HL-60/S4 (cell line): ENCODE results near the gene PRRT1B.
"Not testable (repeated sequence)": the region's sequence is repeated elsewhere in the genome, so short reads cannot be mapped to it uniquely, and the experiment has no call there.

ENCODE experiments used
- in situ Hi-C: fragments of 300-500 bp; cut with MboI; formaldehyde crosslinking; loops from 2 replicates; pipeline ENCODE4 v1.14.3; 2022; ENCODE audit warnings: low sequenced_read_pairs

The PRRT1B gene

DNA sequence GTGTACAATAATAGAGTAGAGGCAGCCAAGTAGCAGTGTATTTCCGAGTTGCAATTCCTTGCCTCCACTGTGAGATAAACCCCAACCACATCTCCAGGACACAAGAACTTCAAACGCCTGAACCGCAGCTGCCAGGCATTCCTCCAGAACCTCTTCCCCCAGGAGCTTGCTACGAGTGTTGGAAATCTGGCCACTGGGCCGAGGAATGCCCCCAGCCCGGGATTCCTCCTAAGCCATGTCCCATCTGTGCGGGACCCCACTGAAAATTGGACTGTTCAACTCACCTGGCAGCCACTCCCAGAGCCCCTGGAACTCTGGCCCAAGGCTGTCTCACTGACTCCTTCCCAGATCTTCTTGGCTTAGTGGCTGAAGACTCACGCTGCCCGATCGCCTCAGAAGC lies 3.9 kb downstream of the PRRT1B start:
- in situ Hi-C loops = not testable (repeated sequence)

GRCh38 chr9:131550465-131550864 lies 5.1 kb downstream of the PRRT1B start:
- in situ Hi-C loops = not testable (repeated sequence)

DNA sequence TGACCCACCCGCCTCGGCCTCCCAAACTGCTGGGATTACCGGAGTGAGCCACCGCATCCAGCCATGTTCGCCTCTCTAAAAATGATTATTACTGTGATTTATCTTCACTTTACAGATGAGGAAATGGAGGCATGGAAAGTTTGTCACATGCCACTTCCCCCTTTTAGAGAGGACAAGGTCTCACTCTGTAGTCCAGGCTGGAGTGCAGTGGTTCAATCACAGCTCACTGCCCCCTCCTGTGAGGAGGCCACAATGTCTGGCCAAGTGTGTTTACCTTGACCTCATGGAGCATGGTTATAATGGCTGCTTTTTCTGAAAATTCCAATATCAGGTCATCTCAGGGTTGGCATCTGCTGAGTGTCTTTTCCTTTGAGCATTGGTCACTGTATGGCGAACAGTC lies 6.7 kb downstream of the PRRT1B start:
- in situ Hi-C loops = no loop called here

DNA sequence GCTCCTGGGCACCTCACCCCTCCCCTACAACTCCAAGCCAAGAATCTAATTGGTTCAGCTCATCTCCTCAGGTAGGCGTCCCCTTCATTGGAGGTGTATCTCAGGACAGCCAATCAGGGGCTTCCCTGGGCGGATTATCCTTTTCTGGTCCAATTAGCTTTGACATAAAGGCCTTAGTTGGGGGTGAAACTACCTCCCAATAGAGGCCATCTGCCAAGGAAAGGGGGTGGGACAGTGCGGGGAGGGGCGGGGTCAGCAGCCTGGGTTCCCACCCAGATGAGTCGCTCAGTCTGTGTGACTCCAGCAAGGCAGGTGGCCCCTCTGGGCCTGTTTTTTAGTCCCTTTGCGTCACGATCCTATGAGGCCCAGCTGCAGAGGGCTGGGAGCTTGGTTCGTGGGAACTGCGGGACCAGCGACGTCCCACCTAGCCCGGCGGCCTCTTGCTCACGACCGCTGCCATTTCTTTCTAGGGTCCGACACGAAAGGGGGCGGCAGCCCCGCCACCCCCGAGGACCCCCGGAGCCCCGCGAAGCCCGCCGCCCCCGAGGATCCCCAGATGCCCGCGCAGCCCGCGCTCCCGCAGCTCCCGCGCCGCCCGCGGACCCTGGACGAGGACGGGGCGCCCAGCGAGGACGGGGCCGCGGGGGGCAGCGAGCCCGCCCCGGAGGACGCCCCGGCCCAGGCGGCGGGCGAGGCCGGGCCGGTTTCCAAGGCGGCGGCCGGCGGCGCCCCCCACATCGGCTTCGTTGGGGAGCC lies 8.9 kb downstream of the PRRT1B start:
- in situ Hi-C loops = no loop called here

- in situ Hi-C loops = no loop called here
These were observed 9.6 kb downstream of the PRRT1B start for GRCh38 chr9:131554843-131555351.

- in situ Hi-C loops = no loop called here
These were observed 10.7 kb downstream of the PRRT1B start for GRCh38 chr9:131555841-131556673.

GRCh38 chr9:131557855-131558548 lies 12.7 kb downstream of the PRRT1B start:
- in situ Hi-C loops = no loop called here

GRCh38 chr9:131559421-131560000 lies 14.2 kb downstream of the PRRT1B start:
- in situ Hi-C loops = no loop called here

GRCh38 chr9:131562032-131562959 lies 17.0 kb downstream of the PRRT1B start:
- in situ Hi-C loops = no loop called here

DNA sequence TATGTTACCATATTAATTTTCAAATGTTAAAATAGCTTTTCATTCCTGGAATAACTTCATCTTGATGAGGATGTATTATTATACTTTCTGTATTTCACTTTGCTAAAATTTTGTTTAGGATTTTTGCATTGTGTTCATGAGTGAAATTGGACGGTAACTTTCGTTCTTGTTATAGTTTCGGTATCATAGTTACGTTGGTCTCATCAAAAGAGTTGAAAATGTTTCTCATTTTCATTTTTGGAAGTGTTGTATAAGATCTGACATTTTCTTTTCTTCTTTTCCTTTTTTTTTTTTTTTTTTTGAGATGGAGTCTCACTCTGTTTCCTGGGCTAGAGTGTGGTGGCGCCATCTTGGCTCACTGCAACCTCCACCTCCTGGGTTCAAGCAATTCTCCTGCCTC lies 20.0 kb downstream of the PRRT1B start:
- in situ Hi-C loops = no loop called here

DNA sequence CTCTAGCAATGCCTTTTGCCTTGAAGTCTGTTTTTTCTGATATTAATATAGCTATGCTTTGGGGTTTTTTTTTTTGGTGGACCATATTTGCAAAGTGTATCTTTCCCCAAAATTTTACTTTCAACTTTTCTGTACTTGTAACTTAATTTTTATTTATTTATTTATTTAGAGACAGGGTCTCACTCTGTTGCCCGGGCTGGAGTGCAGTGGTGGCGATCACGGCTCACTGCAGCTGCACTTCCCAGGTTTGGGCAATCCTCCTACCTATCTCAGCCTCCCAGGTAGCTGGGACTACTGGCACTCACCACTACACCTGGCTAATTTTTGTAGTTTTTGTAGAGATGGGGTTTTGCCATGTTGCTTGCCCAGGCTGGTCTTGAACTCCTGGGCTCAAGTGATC lies 20.8 kb downstream of the PRRT1B start:
- in situ Hi-C loops = no loop called here

GRCh38 chr9:131567910-131568309 lies 22.6 kb downstream of the PRRT1B start:
- in situ Hi-C loops = no loop called here

DNA sequence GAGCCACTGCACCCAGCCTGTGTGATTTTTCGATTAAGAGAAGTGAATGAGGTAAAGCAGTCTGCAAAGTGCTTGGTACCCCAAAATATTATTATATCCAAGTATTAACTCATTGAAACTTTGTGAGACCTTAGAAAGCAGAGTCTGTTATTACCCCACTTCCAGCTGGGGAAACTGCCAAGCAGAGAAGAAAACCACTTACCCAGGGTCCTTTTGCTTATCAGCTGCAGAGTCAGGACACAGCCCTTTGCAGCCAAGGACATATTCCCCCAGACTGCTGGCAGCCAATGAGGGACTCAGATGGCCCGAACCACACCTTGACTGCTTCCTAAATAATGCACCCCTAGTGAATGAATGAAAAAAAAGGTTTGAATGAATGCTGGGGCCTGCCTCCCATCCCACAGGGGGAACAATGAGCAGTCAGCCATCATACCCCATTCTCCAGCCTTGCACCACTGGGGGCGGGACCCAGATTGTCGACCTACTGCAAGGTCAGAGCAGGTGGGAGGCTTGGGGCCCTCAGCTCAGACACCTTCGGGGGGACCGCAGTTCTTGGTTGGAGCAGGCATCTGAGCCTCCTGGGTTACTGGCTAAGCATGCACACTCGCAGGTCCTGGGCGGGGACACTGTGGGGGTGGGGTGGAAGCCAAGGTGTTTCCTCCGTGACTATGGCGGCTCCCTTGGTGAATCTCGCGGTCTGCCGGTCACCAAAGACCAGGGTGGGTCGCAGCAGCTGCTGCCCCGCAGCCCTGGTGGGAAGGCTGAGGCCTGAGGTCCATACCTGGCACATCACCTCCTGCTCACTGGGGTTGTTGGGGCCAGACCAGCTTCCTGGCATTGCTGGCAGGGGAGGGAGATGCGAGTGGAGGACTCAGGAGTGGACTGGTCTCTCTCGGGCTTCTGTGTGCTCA lies 29.7 kb downstream of the PRRT1B start:
- in situ Hi-C loops = loop anchor here (25.0 kb wide), 1 partner anchor 687 kb away; no protein-coding TSS in a partner anchor

- in situ Hi-C loops = loop anchor here (25.0 kb wide), 1 partner anchor 686 kb away; no protein-coding TSS in a partner anchor
These were observed 30.9 kb downstream of the PRRT1B start for GRCh38 chr9:131575946-131576853.

- in situ Hi-C loops = loop anchor here (25.0 kb wide), 1 partner anchor 685 kb away; no protein-coding TSS in a partner anchor
These were observed 32.0 kb downstream of the PRRT1B start for GRCh38 chr9:131577005-131578000.

GRCh38 chr9:131578021-131578420 lies 32.7 kb downstream of the PRRT1B start:
- in situ Hi-C loops = loop anchor here (25.0 kb wide), 1 partner anchor 684 kb away; no protein-coding TSS in a partner anchor
